ENCODE measurements around the gene IFIT2.

The IFIT2 gene

DNA sequence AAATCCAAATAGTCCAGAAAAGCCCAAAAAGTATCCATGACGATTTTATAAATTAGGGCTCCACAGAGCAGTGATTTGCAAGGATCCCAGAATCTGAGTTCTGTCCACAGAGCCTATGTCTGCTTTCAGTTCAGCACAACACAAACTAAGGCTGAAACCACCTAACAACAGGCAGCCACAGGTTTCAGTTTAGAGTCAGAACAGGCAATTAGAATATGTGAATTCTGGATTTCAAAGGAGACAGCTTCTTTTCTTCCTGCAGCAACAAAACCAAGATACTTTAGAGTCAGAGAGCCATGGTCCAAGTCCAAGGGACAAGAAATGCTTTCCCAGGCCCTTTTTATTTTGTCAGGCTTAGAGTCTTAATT is 49.5 kb downstream of the IFIT2 start:
- 0 out of 2 replicates have a peak, but pooled peaks have one; percentile 0 for TF ChIP-seq CEBPB (IDR thresholded peaks at IDR 0.05)
- TF ChIP-seq CREB1 (IDR thresholded peaks at IDR 0.05; ENCODE audit: low read depth) = no peak

DNA sequence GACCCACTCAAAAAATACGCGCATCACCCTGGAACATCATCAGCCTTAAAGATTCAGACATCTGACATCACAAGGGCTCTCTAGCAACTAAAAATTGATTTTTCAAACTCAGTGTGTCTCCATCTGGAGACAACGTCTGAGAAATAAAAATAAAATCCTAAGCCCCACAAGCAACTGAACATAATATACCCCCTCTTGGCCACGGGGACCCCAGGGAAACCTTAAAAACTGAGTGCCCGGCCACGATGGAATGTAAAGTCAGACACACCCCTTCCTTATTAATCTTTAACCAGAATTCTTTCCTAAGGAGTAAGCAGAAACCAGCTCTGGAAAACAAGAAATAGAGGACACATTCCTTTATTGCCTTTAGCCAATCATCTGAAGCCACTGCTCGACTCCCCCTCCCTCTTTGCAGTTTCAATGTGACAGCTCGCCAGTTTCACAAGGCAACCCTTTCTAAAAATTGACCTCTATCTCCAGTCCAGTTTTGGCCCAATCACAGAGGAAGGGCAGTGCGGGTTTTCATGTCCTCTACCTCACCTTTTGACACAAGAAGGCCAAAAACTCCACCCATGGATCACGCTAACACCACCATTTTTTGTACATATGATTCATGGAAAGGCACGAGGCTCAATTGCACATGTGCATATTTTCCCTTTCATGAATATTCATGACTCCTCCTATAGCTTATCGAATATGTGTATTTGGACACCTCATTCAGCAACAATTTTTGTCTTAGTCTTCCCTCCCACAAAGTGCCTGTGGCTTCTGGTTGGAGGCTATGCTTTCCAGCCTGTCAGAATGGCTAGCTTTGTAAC is 50.1 kb downstream of the IFIT2 start:
- TF ChIP-seq, protein P1, sequence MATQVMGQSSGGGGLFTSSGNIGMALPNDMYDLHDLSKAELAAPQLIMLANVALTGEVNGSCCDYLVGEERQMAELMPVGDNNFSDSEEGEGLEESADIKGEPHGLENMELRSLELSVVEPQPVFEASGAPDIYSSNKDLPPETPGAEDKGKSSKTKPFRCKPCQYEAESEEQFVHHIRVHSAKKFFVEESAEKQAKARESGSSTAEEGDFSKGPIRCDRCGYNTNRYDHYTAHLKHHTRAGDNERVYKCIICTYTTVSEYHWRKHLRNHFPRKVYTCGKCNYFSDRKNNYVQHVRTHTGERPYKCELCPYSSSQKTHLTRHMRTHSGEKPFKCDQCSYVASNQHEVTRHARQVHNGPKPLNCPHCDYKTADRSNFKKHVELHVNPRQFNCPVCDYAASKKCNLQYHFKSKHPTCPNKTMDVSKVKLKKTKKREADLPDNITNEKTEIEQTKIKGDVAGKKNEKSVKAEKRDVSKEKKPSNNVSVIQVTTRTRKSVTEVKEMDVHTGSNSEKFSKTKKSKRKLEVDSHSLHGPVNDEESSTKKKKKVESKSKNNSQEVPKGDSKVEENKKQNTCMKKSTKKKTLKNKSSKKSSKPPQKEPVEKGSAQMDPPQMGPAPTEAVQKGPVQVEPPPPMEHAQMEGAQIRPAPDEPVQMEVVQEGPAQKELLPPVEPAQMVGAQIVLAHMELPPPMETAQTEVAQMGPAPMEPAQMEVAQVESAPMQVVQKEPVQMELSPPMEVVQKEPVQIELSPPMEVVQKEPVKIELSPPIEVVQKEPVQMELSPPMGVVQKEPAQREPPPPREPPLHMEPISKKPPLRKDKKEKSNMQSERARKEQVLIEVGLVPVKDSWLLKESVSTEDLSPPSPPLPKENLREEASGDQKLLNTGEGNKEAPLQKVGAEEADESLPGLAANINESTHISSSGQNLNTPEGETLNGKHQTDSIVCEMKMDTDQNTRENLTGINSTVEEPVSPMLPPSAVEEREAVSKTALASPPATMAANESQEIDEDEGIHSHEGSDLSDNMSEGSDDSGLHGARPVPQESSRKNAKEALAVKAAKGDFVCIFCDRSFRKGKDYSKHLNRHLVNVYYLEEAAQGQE (IDR thresholded peaks at IDR 0.05; ENCODE audit: low read depth) = no peak
- TF ChIP-seq YY1 (IDR thresholded peaks at IDR 0.05; ENCODE audit: low read depth) (peak; percentile 23; the same call in 1 of the 2 replicates), RAD21 (IDR thresholded peaks at IDR 0.05; ENCODE audit: low read depth) (no peak), TCF12 (IDR thresholded peaks at IDR 0.05; ENCODE audit: low read depth) (no peak; the same call in 1 of the 2 replicates), TEAD4 (IDR thresholded peaks at IDR 0.05) (peak; percentile 71), TAF1 (IDR thresholded peaks at IDR 0.05; ENCODE audit: low read depth) (no peak; the same call in 1 of the 2 replicates), FOXM1 (IDR thresholded peaks at IDR 0.05; ENCODE audit: borderline replicate concordance, low read depth) (no peak), EGR1 (IDR thresholded peaks at IDR 0.05) (no peak), EP300 (IDR thresholded peaks at IDR 0.05; ENCODE audit: borderline replicate concordance) (peak; percentile 56), CEBPB (IDR thresholded peaks at IDR 0.05) (peak; percentile 28; the same call in 1 of the 2 replicates), NFIC (IDR thresholded peaks at IDR 0.05) (no peak), CREB1 (IDR thresholded peaks at IDR 0.05; ENCODE audit: low read depth) (no peak), ZBTB7A (IDR thresholded peaks at IDR 0.05; ENCODE audit: low read depth) (no peak)
- TF ChIP-seq, protein P2, sequence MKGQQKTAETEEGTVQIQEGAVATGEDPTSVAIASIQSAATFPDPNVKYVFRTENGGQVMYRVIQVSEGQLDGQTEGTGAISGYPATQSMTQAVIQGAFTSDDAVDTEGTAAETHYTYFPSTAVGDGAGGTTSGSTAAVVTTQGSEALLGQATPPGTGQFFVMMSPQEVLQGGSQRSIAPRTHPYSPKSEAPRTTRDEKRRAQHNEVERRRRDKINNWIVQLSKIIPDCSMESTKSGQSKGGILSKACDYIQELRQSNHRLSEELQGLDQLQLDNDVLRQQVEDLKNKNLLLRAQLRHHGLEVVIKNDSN (IDR thresholded peaks at IDR 0.05) = peak; percentile 22; the same call in 1 of the 2 replicates
- TF ChIP-seq, protein P3, sequence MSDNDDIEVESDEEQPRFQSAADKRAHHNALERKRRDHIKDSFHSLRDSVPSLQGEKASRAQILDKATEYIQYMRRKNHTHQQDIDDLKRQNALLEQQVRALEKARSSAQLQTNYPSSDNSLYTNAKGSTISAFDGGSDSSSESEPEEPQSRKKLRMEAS (IDR thresholded peaks at IDR 0.05) = peak; percentile 91

DNA sequence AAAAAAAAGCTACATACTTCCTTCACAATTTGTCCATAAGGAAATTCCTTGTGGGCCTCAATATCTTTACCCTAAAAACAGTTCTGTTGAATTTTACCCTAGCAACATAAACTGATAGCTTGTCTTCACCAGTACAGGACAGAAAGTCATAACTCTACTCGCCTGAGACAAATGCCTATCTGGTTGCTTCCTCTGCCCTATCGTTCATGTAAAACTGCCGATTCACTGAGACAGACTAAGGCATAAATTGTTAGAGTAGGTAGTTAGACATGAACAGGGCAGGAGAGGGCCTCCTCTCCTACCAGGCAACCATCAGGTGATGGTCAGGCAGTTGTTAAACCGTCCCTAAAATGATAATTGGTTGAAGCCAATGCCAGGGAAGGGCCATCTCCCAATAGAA is 51.0 kb downstream of the IFIT2 start:
- TF ChIP-seq TCF12 (IDR thresholded peaks at IDR 0.05; ENCODE audit: low read depth) = no peak
- TF ChIP-seq RAD21 (IDR thresholded peaks at IDR 0.05; ENCODE audit: low read depth) = no peak

DNA sequence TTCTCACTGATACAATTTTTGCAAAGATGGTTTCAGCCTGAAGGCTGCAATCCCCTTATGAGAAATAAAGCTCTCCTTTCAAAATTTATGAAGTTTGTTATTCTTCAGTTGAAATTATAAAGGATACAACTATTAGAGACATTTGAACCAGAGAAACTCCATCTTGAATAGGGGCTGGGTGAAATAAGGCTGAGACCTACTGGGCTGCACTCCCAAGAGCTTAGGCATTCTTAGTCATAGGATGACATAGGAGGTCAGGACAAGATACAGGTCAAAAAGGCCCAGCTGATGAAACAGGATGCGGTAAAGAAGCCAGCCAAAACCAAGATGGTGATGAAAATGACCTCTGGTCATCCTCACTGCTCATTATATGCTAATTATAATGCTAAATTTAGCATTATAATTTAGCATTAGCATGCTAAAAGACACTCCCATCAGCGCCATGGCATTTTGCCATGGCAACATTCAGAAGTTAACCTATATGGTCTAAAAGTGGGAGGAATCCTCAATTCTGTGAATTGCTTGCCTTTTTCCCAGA is 53.6 kb downstream of the IFIT2 start:
- no peak for TF ChIP-seq EGR1 (IDR thresholded peaks at IDR 0.05)

DNA sequence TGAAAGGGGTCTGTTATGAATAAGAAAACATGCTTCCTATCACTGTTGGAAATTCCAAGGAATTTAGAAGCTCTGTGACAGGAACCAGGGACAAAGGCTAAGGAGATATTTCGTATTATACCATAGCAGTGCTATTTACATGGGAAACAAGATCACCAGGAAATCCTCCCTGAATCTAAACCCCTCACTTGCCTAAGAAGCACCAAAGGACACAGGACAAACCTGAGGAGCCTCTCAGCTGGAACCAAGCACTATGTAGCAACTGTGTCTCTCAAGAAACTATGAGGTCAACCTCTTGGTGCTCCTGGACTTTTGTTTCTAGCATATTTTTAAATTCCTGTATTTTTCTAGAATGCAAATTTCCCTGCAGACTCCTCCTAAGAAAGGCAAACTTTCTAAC is 55.2 kb downstream of the IFIT2 start:
- no peak for TF ChIP-seq FOXM1 (IDR thresholded peaks at IDR 0.05; ENCODE audit: borderline replicate concordance, low read depth)
- TF ChIP-seq, protein P2 (IDR thresholded peaks at IDR 0.05) = no peak
- TF ChIP-seq YY1 (IDR thresholded peaks at IDR 0.05; ENCODE audit: low read depth) = no peak

DNA sequence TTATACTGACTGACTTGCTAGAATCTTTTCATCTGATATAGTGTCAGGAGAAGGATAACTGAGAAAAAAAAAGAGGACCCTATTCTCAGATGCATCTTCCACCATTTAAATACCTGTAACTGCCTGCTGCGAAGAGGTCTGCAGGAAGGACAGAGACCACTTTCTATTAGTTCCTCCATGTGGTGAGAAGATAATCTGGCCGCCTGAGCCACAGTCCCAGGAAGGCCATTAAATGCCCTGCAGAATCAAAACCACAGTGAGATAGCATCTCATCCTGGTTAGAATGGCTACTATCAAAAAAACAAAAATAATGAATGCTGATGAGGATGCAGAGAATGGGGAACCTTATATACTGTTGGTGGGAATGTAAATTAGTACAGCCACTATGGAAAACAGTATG is 56.1 kb downstream of the IFIT2 start:
- no peak for TF ChIP-seq EGR1 (IDR thresholded peaks at IDR 0.05)

Data from Ishikawa (cell line).